GOT3 (cell line): ENCODE measurements around the gene TAS2R16.

ENCODE experiments used
- DNase-seq: peaks from one replicate; lab custom pipeline; 2025; ENCODE audit warnings: mixed read lengths; lab: John Stamatoyannopoulos, UW

The TAS2R16 gene

GRCh38 chr7:122995600-122995999 lies at the start of gene TAS2R16:
Gene TAS2R16, minus strand, starts transcription at chr7:122995700. Its CDS starts 66 bp downstream, at chr7:122995634.
- DNase-seq = no peak

GRCh38 chr7:123043642-123044041 lies 48.1 kb upstream of the TAS2R16 start:
- no peak for DNase-seq

- DNase-seq = no peak
Observed at GRCh38 chr7:123041101-123041500, 45.6 kb upstream of the TAS2R16 start.

GRCh38 chr7:123039269-123039668 lies 43.8 kb upstream of the TAS2R16 start:
- no peak for DNase-seq

- DNase-seq = no peak
Observed at GRCh38 chr7:123034106-123034505, 38.6 kb upstream of the TAS2R16 start.

GRCh38 chr7:123030631-123031030 lies 35.1 kb upstream of the TAS2R16 start:
- DNase-seq = no peak

GRCh38 chr7:123028339-123028738 lies 32.8 kb upstream of the TAS2R16 start:
- DNase-seq = no peak

GRCh38 chr7:123026251-123026650 lies 30.8 kb upstream of the TAS2R16 start:
- DNase-seq = no peak

- no peak for DNase-seq
Observed at GRCh38 chr7:123024989-123025758, 29.7 kb upstream of the TAS2R16 start.

- no peak for DNase-seq
Observed at GRCh38 chr7:123023126-123023525, 27.6 kb upstream of the TAS2R16 start.

- DNase-seq = no peak
Observed at GRCh38 chr7:123022576-123022975, 27.1 kb upstream of the TAS2R16 start.

GRCh38 chr7:123012435-123012834 lies 16.9 kb upstream of the TAS2R16 start:
- no peak for DNase-seq

- DNase-seq = no peak
Observed at GRCh38 chr7:123011766-123012369, 16.4 kb upstream of the TAS2R16 start.

- no peak for DNase-seq
Observed at GRCh38 chr7:123004931-123005330, 9.4 kb upstream of the TAS2R16 start.

GRCh38 chr7:123003539-123004126 lies 8.1 kb upstream of the TAS2R16 start:
- no peak for DNase-seq

- DNase-seq = no peak
Observed at GRCh38 chr7:122989577-122989976, 5.9 kb downstream of the TAS2R16 start.

GRCh38 chr7:122989041-122989440 lies 6.5 kb downstream of the TAS2R16 start:
- no peak for DNase-seq

- DNase-seq = no peak
Observed at GRCh38 chr7:122988333-122988732, 7.2 kb downstream of the TAS2R16 start.

- no peak for DNase-seq
Observed at GRCh38 chr7:122987463-122987862, 8.0 kb downstream of the TAS2R16 start.

GRCh38 chr7:122984021-122984420 lies 11.5 kb downstream of the TAS2R16 start:
- no peak for DNase-seq

- no peak for DNase-seq
Observed at GRCh38 chr7:122983261-122983660, 12.2 kb downstream of the TAS2R16 start.

- DNase-seq = no peak
Observed at GRCh38 chr7:122975341-122975740, 20.2 kb downstream of the TAS2R16 start.

GRCh38 chr7:122974229-122974628 lies 21.3 kb downstream of the TAS2R16 start:
- DNase-seq = no peak
